PC-3 (cell line): ENCODE data around the gene KIF2A.

ENCODE experiments used
- CTCF ChIP-seq: fragments of 300-600 bp; sonication (generic); conservative IDR thresholded peaks from 2 replicates; pipeline ENCODE4 v1.5.1; 2017; ENCODE audit warnings: antibody characterized with exemption, low read depth, mild to moderate bottlenecking, low read length
- EZH2 ChIP-seq: fragments of 300-600 bp; sonication (generic); IDR thresholded peaks from one replicate; pipeline ENCODE4 v1.6.1; 2017; ENCODE audit warnings: antibody characterized with exemption, mild to moderate bottlenecking, low read length; ENCODE audit not compliant: unreplicated experiment

- TF ChIP-seq CTCF (no peak), EZH2 (no peak)
Observed at GRCh38 chr5:62412549-62413329, 106.7 kb downstream of the KIF2A start, which contains the start of gene IPO11.
